Smooth muscle cell (in vitro differentiated cells): ENCODE data around the gene GALNT8. TPM values are rescaled to one million over a fixed set of nuclear protein-coding genes. Genes with fewer than 3 reads are reported as not detected.
A peak's percentile ranks its signal among the peaks of the same experiment; 100 is the strongest.

Source experiments
- DNase-seq: peaks from one replicate; lab custom pipeline; 2025; ENCODE audit not compliant: unreplicated experiment; lab: John Stamatoyannopoulos, UW
- H2AFZ ChIP-seq: fragments of 200-600 bp; sonication (generic); 2 replicates; pipeline ENCODE4 v1.6.0; 2016; ENCODE audit warnings: antibody characterized with exemption, low read depth, mild to moderate bottlenecking
- H3F3A ChIP-seq: fragments of 200-600 bp; sonication (generic); 2 replicates; pipeline ENCODE4 v1.6.0; 2017; ENCODE audit warnings: antibody characterized with exemption, low read depth
- H3K27ac ChIP-seq: fragments of 200-600 bp; sonication (generic); 2 replicates; pipeline ENCODE4 v1.5.1; 2016; ENCODE audit warnings: low read depth, mild to moderate bottlenecking
- H3K27me3 ChIP-seq: fragments of 200-600 bp; sonication (generic); 2 replicates; pipeline ENCODE4 v1.6.1; 2016; ENCODE audit warnings: low read depth, mild to moderate bottlenecking
- H3K36me3 ChIP-seq: fragments of 200-600 bp; sonication (generic); 2 replicates; pipeline ENCODE4 v1.5.1; 2016; ENCODE audit warnings: low read depth
- H3K4me1 ChIP-seq: fragments of 200-600 bp; sonication (generic); 2 replicates; pipeline ENCODE4 v1.5.1; 2016; ENCODE audit warnings: low read depth
- H3K4me2 ChIP-seq: fragments of 200-600 bp; sonication (generic); 2 replicates; pipeline ENCODE4 v1.6.0; 2016; ENCODE audit warnings: mild to moderate bottlenecking
- H3K4me3 ChIP-seq: fragments of 200-600 bp; sonication (generic); 2 replicates; pipeline ENCODE4 v1.5.1; 2016; ENCODE audit warnings: mild to moderate bottlenecking
- H3K79me2 ChIP-seq: fragments of 200-600 bp; sonication (generic); 2 replicates; pipeline ENCODE4 v1.6.0; 2016; ENCODE audit warnings: low read depth, mild to moderate bottlenecking
- H3K9ac ChIP-seq: fragments of 200-600 bp; sonication (generic); 2 replicates; pipeline ENCODE4 v1.6.0; 2016; ENCODE audit warnings: low read depth
- H3K9me3 ChIP-seq: fragments of 200-600 bp; sonication (generic); replicated peaks from 2 replicates; pipeline ENCODE4 v1.5.1; 2016; ENCODE audit warnings: low read depth
- H4K20me1 ChIP-seq: fragments of 200-600 bp; sonication (generic); 2 replicates; pipeline ENCODE4 v1.6.0; 2016; ENCODE audit warnings: low read depth
- WGBS: methylation state at CpG from one replicate; pipeline ENCODE4 v1.1.7; 2016; ENCODE audit warnings: low lambda C conversion rate; 5-methylcytosine and 5-hydroxymethylcytosine counted together
- polyA plus RNA-seq: library from polyadenylated mRNA; unstranded; fragments of >200 nt; fragmentation: Nextera tagmentation; extraction: Ambion mirVana; gene quantifications from 2 replicates; pipeline ENCODE4 v1.2.1, GENCODE V29; 2016
- total RNA-seq: library from RNA; depleted of rRNA; stranded (reverse); fragments of >200 nt; gene quantifications from 2 replicates; pipeline ENCODE4 v1.2.3, GENCODE V29; 2014
- TF ChIP-seq, protein P1 (sequence below): fragments of 200-600 bp; sonication (generic); IDR thresholded peaks from 2 replicates; pipeline ENCODE4 v1.5.1; 2017; ENCODE audit warnings: borderline replicate concordance, mild to moderate bottlenecking, antibody characterized with exemption; ENCODE audit not compliant: insufficient read depth, poor library complexity, severe bottlenecking

Gene GALNT8
- total and polyA plus RNA-seq, 2 experiments from 2014 or later = 2.7 to 4.1 TPM

DNA sequence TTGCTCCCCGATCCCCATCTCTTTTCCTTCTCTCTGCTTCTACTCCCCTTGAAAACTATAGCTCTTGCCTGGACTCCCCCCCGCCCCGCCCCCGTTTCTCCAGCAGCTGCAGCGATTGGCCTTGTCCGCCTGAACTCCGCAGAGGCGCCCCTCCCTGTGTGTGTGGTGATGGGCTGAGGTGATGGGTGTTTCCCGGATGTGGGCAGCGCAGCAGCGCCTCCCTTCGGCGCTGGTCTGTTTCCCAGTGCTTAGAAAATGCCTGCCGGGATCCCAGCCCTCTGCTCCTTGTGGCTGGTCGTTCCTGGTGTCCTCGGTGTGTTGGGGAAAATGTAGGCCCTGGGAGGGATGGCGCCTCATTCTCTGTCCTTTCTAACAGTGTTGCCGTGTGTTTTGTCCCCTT, 43.3 kb downstream of the GALNT8 start:
- no peaks in the 10 kb centered on the region for H3K79me2 ChIP-seq
- H3K9me3 ChIP-seq = no peaks in the 10 kb centered on the region
- H3K4me3 ChIP-seq = no peak overlapping the region
- no peaks in the 10 kb centered on the region for H3K4me1 ChIP-seq
- H2AFZ ChIP-seq = no peak overlapping the region
- H3F3A ChIP-seq = no peaks in the 10 kb centered on the region
- no peaks in the 10 kb centered on the region for H4K20me1 ChIP-seq
- H3K9ac ChIP-seq = no peak overlapping the region
- 41% methylated on average over 17 of the region's 18 CpGs for WGBS
- no peak overlapping the region for H3K27ac ChIP-seq
- TF ChIP-seq, protein P1, sequence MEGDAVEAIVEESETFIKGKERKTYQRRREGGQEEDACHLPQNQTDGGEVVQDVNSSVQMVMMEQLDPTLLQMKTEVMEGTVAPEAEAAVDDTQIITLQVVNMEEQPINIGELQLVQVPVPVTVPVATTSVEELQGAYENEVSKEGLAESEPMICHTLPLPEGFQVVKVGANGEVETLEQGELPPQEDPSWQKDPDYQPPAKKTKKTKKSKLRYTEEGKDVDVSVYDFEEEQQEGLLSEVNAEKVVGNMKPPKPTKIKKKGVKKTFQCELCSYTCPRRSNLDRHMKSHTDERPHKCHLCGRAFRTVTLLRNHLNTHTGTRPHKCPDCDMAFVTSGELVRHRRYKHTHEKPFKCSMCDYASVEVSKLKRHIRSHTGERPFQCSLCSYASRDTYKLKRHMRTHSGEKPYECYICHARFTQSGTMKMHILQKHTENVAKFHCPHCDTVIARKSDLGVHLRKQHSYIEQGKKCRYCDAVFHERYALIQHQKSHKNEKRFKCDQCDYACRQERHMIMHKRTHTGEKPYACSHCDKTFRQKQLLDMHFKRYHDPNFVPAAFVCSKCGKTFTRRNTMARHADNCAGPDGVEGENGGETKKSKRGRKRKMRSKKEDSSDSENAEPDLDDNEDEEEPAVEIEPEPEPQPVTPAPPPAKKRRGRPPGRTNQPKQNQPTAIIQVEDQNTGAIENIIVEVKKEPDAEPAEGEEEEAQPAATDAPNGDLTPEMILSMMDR = peak; percentile 19
- no peaks in the 10 kb centered on the region for H3K36me3 ChIP-seq
- H3K4me2 ChIP-seq = no peak overlapping the region
- H3K27me3 ChIP-seq = no peaks in the 10 kb centered on the region
- DNase-seq = no peak

DNA sequence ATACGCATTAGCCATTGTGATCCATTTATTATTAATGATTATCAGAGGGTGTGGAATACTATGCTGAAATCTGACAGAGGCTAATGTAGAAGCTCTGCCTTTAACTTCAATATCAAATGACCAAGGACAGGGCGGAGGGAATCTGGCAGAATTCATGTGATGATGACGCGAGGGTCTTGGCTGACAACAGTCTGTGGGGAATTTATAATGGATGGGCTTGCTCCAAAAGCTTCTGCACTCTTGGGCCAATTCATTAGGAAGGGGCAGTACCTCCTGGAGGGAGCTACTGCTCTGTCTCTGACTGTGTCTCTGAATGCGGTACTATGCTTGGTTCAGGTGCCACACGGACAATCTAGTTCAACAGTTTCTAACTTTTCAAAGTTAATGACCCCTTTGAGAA, 46.2 kb downstream of the GALNT8 start:
- H3K4me1 ChIP-seq = no peaks in the 10 kb centered on the region
- H3K9ac ChIP-seq = no peak overlapping the region
- 98% methylated on average over 6 of the region's 6 CpGs for WGBS
- H3K4me3 ChIP-seq = no peak overlapping the region
- H3K9me3 ChIP-seq = no peaks in the 10 kb centered on the region
- no peak overlapping the region for H3K4me2 ChIP-seq
- TF ChIP-seq, protein P1 = no peak
- no peak overlapping the region for H3K27ac ChIP-seq
- H2AFZ ChIP-seq = no peak overlapping the region
- no peaks in the 10 kb centered on the region for H3K36me3 ChIP-seq
- no peaks in the 10 kb centered on the region for H3F3A ChIP-seq
- no peaks in the 10 kb centered on the region for H3K27me3 ChIP-seq
- no peak for DNase-seq
- H3K79me2 ChIP-seq = no peaks in the 10 kb centered on the region
- H4K20me1 ChIP-seq = no peaks in the 10 kb centered on the region

DNA sequence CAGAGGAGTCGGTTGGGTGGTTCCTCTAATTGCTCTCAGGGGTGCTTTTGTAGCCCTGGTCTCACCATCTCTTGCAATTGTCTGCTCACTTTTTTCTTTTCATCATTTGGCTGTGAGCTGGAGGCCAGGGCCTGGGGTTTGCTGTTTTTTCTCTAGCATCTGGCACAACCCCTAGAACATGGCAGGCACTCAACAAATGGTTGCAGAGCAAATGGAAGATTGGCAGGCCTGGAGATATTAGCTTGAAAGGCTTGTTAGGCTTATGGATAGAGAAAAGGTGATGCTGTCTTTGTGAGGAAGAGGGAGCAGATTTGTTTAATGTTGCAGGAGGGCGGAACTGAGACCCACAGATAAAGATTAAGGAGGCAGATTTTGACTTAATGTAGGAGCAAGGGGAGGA, 47.0 kb downstream of the GALNT8 start:
- Histone ChIP-seq H3K4me3 (no peak overlapping the region), H2AFZ (no peak overlapping the region), H3K4me2 (no peak overlapping the region), H3K27ac (no peak overlapping the region), H4K20me1 (no peaks in the 10 kb centered on the region), H3F3A (no peaks in the 10 kb centered on the region), H3K9ac (no peak overlapping the region), H3K79me2 (no peaks in the 10 kb centered on the region), H3K4me1 (no peaks in the 10 kb centered on the region), H3K27me3 (no peaks in the 10 kb centered on the region), H3K9me3 (no peaks in the 10 kb centered on the region), H3K36me3 (no peaks in the 10 kb centered on the region)
- 95% methylated on average over 2 of the region's 2 CpGs for WGBS
- DNase-seq = no peak
- TF ChIP-seq, protein P1 = no peak

DNA sequence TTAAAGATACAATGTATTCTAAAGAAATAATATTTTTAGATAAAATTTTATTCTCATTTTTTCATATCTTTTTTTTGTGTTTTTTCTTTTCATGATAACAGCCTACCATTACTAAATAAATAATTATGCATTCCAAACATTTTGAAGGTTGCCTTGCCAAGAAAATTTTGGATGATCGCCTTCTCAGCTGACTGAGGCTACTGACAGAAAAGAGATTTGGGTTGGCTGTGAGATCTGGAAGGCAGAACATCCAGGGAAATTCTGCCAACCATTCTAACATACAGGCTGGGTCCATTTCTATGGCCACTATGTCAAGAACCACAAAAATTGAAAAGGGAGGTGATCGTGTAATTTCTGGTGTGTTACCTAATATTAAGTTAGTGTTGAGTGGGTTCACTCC, 48.1 kb downstream of the GALNT8 start:
- TF ChIP-seq, protein P1 = no peak
- WGBS = 97% methylated on average over 2 of the region's 2 CpGs
- H3K9me3 ChIP-seq = no peaks in the 10 kb centered on the region

More for the DNA sequence above, 48.1 kb downstream of the GALNT8 start:
- no peak for DNase-seq
- no peak overlapping the region for H3K4me2 ChIP-seq
- no peaks in the 10 kb centered on the region for H4K20me1 ChIP-seq
- no peak overlapping the region for H2AFZ ChIP-seq
- H3K4me1 ChIP-seq = no peaks in the 10 kb centered on the region
- H3K4me3 ChIP-seq = no peak overlapping the region
- H3K27ac ChIP-seq = no peak overlapping the region
- no peaks in the 10 kb centered on the region for H3K79me2 ChIP-seq
- H3K9ac ChIP-seq = no peak overlapping the region
- H3K36me3 ChIP-seq = no peaks in the 10 kb centered on the region
- H3F3A ChIP-seq = no peaks in the 10 kb centered on the region
- H3K27me3 ChIP-seq = no peaks in the 10 kb centered on the region
